H1 (cell line): Measurements from ENCODE around the gene KDM8. TPM values are rescaled to one million over a fixed set of nuclear protein-coding genes. Genes with fewer than 3 reads are reported as not detected.

Source experiments
- CTCF ChIA-PET: fragments of 300-600 bp; sonication (Branson Sonifier 250); formaldehyde crosslinking; loops from one replicate; lab custom pipeline; 2021; ENCODE audit not compliant: partially characterized antibody; lab: Charles Lee
- POLR2A ChIA-PET: fragments of 300-600 bp; sonication (Branson Sonifier 250); formaldehyde crosslinking; loops from one replicate; lab custom pipeline; 2021; ENCODE audit warnings: inconsistent platforms; ENCODE audit not compliant: partially characterized antibody; lab: Charles Lee
- DNase-seq, 2 experiments: peaks; one replicate each; pipeline versions ENCODE4 v3.0.0 to v3.0.0-alpha.2; 2010 to 2022; ENCODE audit warnings: low spot score in 2 of 2, low read depth in 1 of 2, mixed read lengths in 1 of 2
- FAIRE-seq: peaks from 2 replicates; lab custom pipeline; 2011; peaks lifted over from hg19 to GRCh38; lab: Jason Lieb, UNC
- H2AFZ ChIP-seq: 2 replicates; pipeline ENCODE4 v1.8.1; 2012; ENCODE audit warnings: low read length, inconsistent platforms
- H2AK5ac ChIP-seq: 2 replicates; pipeline ENCODE4 v1.6.1; 2013; ENCODE audit warnings: low read depth, low read length
- H2BK120ac ChIP-seq: replicated peaks from 2 replicates; pipeline ENCODE3; 2013; ENCODE audit warnings: low read depth, low read length, inconsistent platforms
- H2BK12ac ChIP-seq: 2 replicates; pipeline ENCODE4 v1.6.1; 2013; ENCODE audit warnings: low read depth, low read length
- H2BK15ac ChIP-seq: 2 replicates; pipeline ENCODE4 v1.6.1; 2013; ENCODE audit warnings: low read length
- H2BK20ac ChIP-seq: 2 replicates; pipeline ENCODE4 v1.6.1; 2013; ENCODE audit warnings: low read length
- H2BK5ac ChIP-seq: 2 replicates; pipeline ENCODE4 v1.6.1; 2013; ENCODE audit warnings: low read depth, low read length
- H3K14ac ChIP-seq: 2 replicates; pipeline ENCODE4 v1.6.1; 2013; ENCODE audit warnings: inconsistent platforms; ENCODE audit not compliant: insufficient read length
- H3K18ac ChIP-seq: 2 replicates; pipeline ENCODE4 v1.6.1; 2013; ENCODE audit warnings: low read length; ENCODE audit errors: extremely low read depth
- H3K23ac ChIP-seq: 2 replicates; pipeline ENCODE4 v1.6.1; 2013; ENCODE audit warnings: inconsistent platforms; ENCODE audit not compliant: insufficient read length
- H3K23me2 ChIP-seq: 2 replicates; pipeline ENCODE4 v1.6.1; 2013; ENCODE audit warnings: low read depth, low read length
- H3K27ac ChIP-seq: 2 replicates; pipeline ENCODE4 v1.6.1; 2011; ENCODE audit warnings: low read depth, low read length, inconsistent platforms
- H3K27me3 ChIP-seq, 4 experiments: replicated peaks in 1 of 4; 1 replicate in 1 of 4; 2 replicates in 3 of 4; pipeline versions ENCODE4 v1.6.1 to v1.8.1; 2011 to 2013; ENCODE audit warnings: low read length in 3 of 4, mild to moderate bottlenecking in 3 of 4, inconsistent platforms in 2 of 4, mixed read lengths in 2 of 4, moderate library complexity in 1 of 4; ENCODE audit not compliant: control insufficient read depth in 3 of 4, insufficient read depth in 3 of 4; ENCODE audit errors: extremely low read depth in 1 of 4
- H3K36me3 ChIP-seq, 4 experiments: 2 replicates each; pipeline versions ENCODE4 v1.6.1 to v1.8.1; 2011 to 2013; ENCODE audit warnings: mild to moderate bottlenecking in 4 of 4, low read length in 3 of 4, moderate library complexity in 2 of 4, control low read depth in 1 of 4, inconsistent platforms in 1 of 4; ENCODE audit not compliant: insufficient read depth in 4 of 4, control insufficient read depth in 2 of 4
- H3K4ac ChIP-seq: replicated peaks from 2 replicates; pipeline ENCODE3; 2013; ENCODE audit warnings: low read length, low read depth, mixed read lengths, inconsistent platforms; ENCODE audit not compliant: insufficient read length
- H3K4me1 ChIP-seq, 4 experiments: replicated peaks in 1 of 4; 1 replicate in 1 of 4; 2 replicates in 3 of 4; pipeline versions ENCODE4 v1.6.1 to v1.8.1; 2011 to 2013; ENCODE audit warnings: low read length in 3 of 4, inconsistent platforms in 2 of 4, mixed read lengths in 1 of 4; ENCODE audit not compliant: insufficient read depth in 4 of 4, control insufficient read depth in 3 of 4
- H3K4me2 ChIP-seq, 2 experiments: 2 replicates each; pipeline versions ENCODE4 v1.6.1 to v1.8.1; 2011 to 2013; ENCODE audit warnings: low read depth in 2 of 2, low read length in 2 of 2, control low read depth in 1 of 2, inconsistent platforms in 1 of 2, mild to moderate bottlenecking in 1 of 2; ENCODE audit not compliant: insufficient read depth in 1 of 2
- H3K4me3 ChIP-seq, 4 experiments: fragments of 200-600, 300-600 bp in 1 of 4; sonication (generic), shearing (Covaris generic), sonication (Bioruptor Twin) in 1 of 4; 2 replicates each; pipeline versions ENCODE4 v1.5.1 to v1.8.1; 2011 to 2016; ENCODE audit warnings: low read length in 4 of 4, low read depth in 3 of 4, control low read depth in 2 of 4, inconsistent platforms in 2 of 4, mild to moderate bottlenecking in 2 of 4, mixed read lengths in 1 of 4, moderate library complexity in 1 of 4; ENCODE audit not compliant: insufficient read depth in 2 of 4; ENCODE audit errors: extremely low read depth in 1 of 4
- H3K56ac ChIP-seq: replicated peaks from 2 replicates; pipeline ENCODE3; 2013; ENCODE audit warnings: low read depth, mild to moderate bottlenecking, mixed read lengths, low read length, inconsistent platforms; ENCODE audit not compliant: insufficient read length
- H3K79me1 ChIP-seq: 2 replicates; pipeline ENCODE4 v1.6.1; 2013; ENCODE audit warnings: low read depth, low read length, control low read depth
- H3K79me2 ChIP-seq, 2 experiments: 2 replicates each; pipeline versions ENCODE4 v1.6.1 to v1.8.1; 2012 to 2013; ENCODE audit warnings: low read length in 2 of 2, mild to moderate bottlenecking in 2 of 2, inconsistent platforms in 1 of 2; ENCODE audit not compliant: insufficient read depth in 2 of 2, control insufficient read depth in 1 of 2
- H3K9ac ChIP-seq, 4 experiments: replicated peaks in 1 of 4; 1 replicate in 1 of 4; 2 replicates in 3 of 4; pipeline versions ENCODE4 v1.6.1 to v1.8.1; 2011 to 2013; ENCODE audit warnings: low read depth in 3 of 4, low read length in 3 of 4, control low read depth in 2 of 4, mild to moderate bottlenecking in 2 of 4, moderate library complexity in 2 of 4, inconsistent platforms in 1 of 4; ENCODE audit errors: extremely low read depth in 1 of 4
- H3K9me3 ChIP-seq, 2 experiments: 2 replicates each; pipeline versions ENCODE4 v1.6.1 to v1.8.1; 2012 to 2013; ENCODE audit warnings: mild to moderate bottlenecking in 2 of 2, moderate library complexity in 2 of 2, control low read depth in 1 of 2, inconsistent platforms in 1 of 2, low read depth in 1 of 2, low read length in 1 of 2, mixed read lengths in 1 of 2; ENCODE audit not compliant: insufficient read depth in 2 of 2
- H4K20me1 ChIP-seq, 2 experiments: replicated peaks in 1 of 2; 2 replicates each; pipeline versions ENCODE3 to v1.8.1; 2011 to 2013; ENCODE audit warnings: inconsistent platforms in 2 of 2, low read length in 2 of 2, mild to moderate bottlenecking in 1 of 2; ENCODE audit not compliant: insufficient read depth in 2 of 2, control insufficient read depth in 1 of 2
- H4K5ac ChIP-seq: 2 replicates; pipeline ENCODE4 v1.6.1; 2013; ENCODE audit warnings: low read length, low read depth, mixed read lengths, inconsistent platforms; ENCODE audit not compliant: insufficient read length
- H4K8ac ChIP-seq: 2 replicates; pipeline ENCODE4 v1.8.0; 2013; ENCODE audit warnings: mild to moderate bottlenecking, moderate library complexity, low read length, inconsistent platforms; ENCODE audit not compliant: insufficient read depth; ENCODE audit errors: extremely low read depth
- H4K91ac ChIP-seq: replicated peaks from 2 replicates; pipeline ENCODE3; 2013; ENCODE audit warnings: low read length, mixed read lengths, inconsistent platforms; ENCODE audit not compliant: insufficient read length
- BACH1 ChIP-seq: IDR thresholded peaks from 2 replicates; pipeline ENCODE4 v1.6.1; 2012; ENCODE audit warnings: low read length, improper control_type of control experiment
- BRCA1 ChIP-seq: IDR thresholded peaks from 2 replicates; pipeline ENCODE4 v1.6.1; 2012; ENCODE audit warnings: low read depth, low read length, improper control_type of control experiment
- EP300 ChIP-seq, 2 experiments: IDR thresholded peaks; 1 replicate in 1 of 2; 2 replicates in 1 of 2; pipeline ENCODE4 v1.6.1; 2011 to 2012; ENCODE audit warnings: low read depth in 2 of 2, low read length in 2 of 2, mild to moderate bottlenecking in 2 of 2, borderline replicate concordance in 1 of 2, inconsistent platforms in 1 of 2, moderate library complexity in 1 of 2
- GABPA ChIP-seq: IDR thresholded peaks from 2 replicates; pipeline ENCODE4 v1.6.1; 2011; ENCODE audit warnings: mild to moderate bottlenecking, low read length, moderate library complexity, borderline replicate concordance; ENCODE audit not compliant: insufficient read depth
- HDAC6 ChIP-seq: IDR thresholded peaks from one replicate; pipeline ENCODE4 v1.7.1; 2012; ENCODE audit warnings: low read depth, mild to moderate bottlenecking, inconsistent platforms, low read length, moderate library complexity
- JUND ChIP-seq: IDR thresholded peaks from 2 replicates; pipeline ENCODE4 v1.6.1; 2011; ENCODE audit warnings: mild to moderate bottlenecking, improper control_type of control experiment, low read length
- KDM1A ChIP-seq: fragments of 200-600, 300-600 bp; sonication (generic); IDR thresholded peaks from 2 replicates; pipeline ENCODE4 v1.7.1; 2016; ENCODE audit warnings: mild to moderate bottlenecking, low read length, borderline replicate concordance
- PHF8 ChIP-seq: fragments of 200-600 bp; sonication (generic); conservative IDR thresholded peaks from 2 replicates; pipeline ENCODE4 v1.7.1; 2012; ENCODE audit warnings: low read depth, mild to moderate bottlenecking, inconsistent platforms, low read length, moderate library complexity
- SIX5 ChIP-seq: IDR thresholded peaks from 2 replicates; pipeline ENCODE4 v1.6.1; 2011; ENCODE audit warnings: mild to moderate bottlenecking, low read depth, low read length
- SP1 ChIP-seq: IDR thresholded peaks from 2 replicates; pipeline ENCODE4 v1.6.1; 2011; ENCODE audit warnings: low read depth, low read length
- TBP ChIP-seq: IDR thresholded peaks from 2 replicates; pipeline ENCODE4 v1.6.1; 2011; ENCODE audit warnings: low read depth, low read length, improper control_type of control experiment
- WGBS, 2 experiments: shearing (Covaris generic) in 1 of 2; methylation state at CpG; one replicate each; pipeline versions ENCODE4 v1.1.6 to v1.1.7; 2013 to 2015; ENCODE audit warnings: low lambda C conversion rate in 2 of 2, mixed read lengths in 2 of 2, inconsistent platforms in 1 of 2, low coverage in 1 of 2, missing lambda C conversion rate in 1 of 2; ENCODE audit not compliant: insufficient replicate concordance in 2 of 2, insufficient coverage in 1 of 2, insufficient read length in 1 of 2; ENCODE audit errors: extremely low coverage in 1 of 2, missing lambda C conversion rate in 1 of 2; 5-methylcytosine and 5-hydroxymethylcytosine counted together
- polyA plus RNA-seq, 7 experiments: library from polyadenylated mRNA; depleted of rRNA in 3 of 7; stranded (reverse) in 5 of 7; unstranded in 2 of 7; fragments of >200 nt in 5 of 7; fragments of 200-250 nt in 2 of 7; gene quantifications; 1 replicate in 5 of 7; 2 replicates in 1 of 7; 4 replicates in 1 of 7; pipeline versions ENCODE4 v1.2.1 to v1.2.3, GENCODE V29; 2011 to 2013; ENCODE audit warnings: missing spikeins in 2 of 7, mixed read lengths in 2 of 7
- total RNA-seq: library from RNA; stranded (reverse); fragmentation: NEBNext Ultra II Directional; extraction: Animal tissue kit (Norgen Biotek cat#: 25700); gene quantifications from 2 replicates; pipeline ENCODE4 v1.2.1, GENCODE V29; 2021
- TF ChIP-seq, protein P1 (sequence below): IDR thresholded peaks from 2 replicates; pipeline ENCODE4 v1.6.1; 2011; ENCODE audit warnings: low read length, improper control_type of control experiment

The KDM8 gene
- total and polyA plus RNA-seq, 2 of the 8 experiments (the other 6 are each of a cell fraction or from before 2014, with no cell fraction given), result 10.3 to 12.8 TPM

DNA sequence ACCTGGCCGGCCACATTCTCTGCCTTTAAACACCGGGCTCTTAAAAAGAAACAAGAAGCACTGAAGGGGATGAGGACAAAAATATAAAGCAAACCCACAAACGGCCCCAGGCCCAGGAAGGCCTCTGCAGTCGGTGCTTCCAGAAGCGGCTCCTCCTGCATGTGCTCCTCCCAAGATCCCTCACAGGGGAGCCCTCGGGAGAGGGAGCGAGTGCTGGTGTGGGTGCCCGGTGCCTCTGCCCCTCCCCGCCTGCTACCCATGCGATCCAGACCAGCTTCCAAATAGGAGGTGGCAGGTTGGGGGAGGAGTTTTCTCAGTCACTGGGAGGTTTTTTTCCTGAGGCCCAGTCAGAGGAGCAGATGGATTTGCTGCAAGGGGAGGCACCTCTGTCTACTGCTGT lies 15.8 kb downstream of the KDM8 start:
- H3K27me3 ChIP-seq, result no peaks in the 10 kb centered on the region
- H4K20me1 ChIP-seq, result peaks cover 0 to under 1% of the 10 kb centered on the region in 2 experiments
- H2BK120ac ChIP-seq, result no peak overlapping the region
- no peak overlapping the region for H3K4ac ChIP-seq
- no peak overlapping the region for H2AFZ ChIP-seq
- H2BK5ac ChIP-seq, result no peak overlapping the region
- H3K23ac ChIP-seq, result no peak overlapping the region
- H3K27ac ChIP-seq, result no peak overlapping the region
- no peaks in the 10 kb centered on the region for H3K4me1 ChIP-seq
- H2BK15ac ChIP-seq, result no peak overlapping the region
- ChIA-PET POLR2A (interaction anchor here (2.2 kb wide), 1 partner anchor 15 kb away, joined by 6 read pairs; no protein-coding TSS in a partner anchor), CTCF (interaction anchor here (0.9 to 1.2 kb wide), 3 partner anchors 9 to 16 kb away, joined by 3 to 4 read pairs (median 3); no protein-coding TSS in a partner anchor)
- no peak overlapping the region for H4K91ac ChIP-seq
- no peak overlapping the region for H2AK5ac ChIP-seq
- H3K79me2 ChIP-seq, result no peaks in the 10 kb centered on the region
- DNase-seq, result no peak
- H3K56ac ChIP-seq, result no peak overlapping the region
- peaks cover 0 to 5% (median 0%) of the 10 kb centered on the region in 4 experiments; a peak in 1 of 8 replicates for H3K36me3 ChIP-seq
- H3K18ac ChIP-seq, result no peak overlapping the region
- no peak overlapping the region for H2BK20ac ChIP-seq
- H2BK12ac ChIP-seq, result no peak overlapping the region
- H3K9me3 ChIP-seq, result no peaks in the 10 kb centered on the region
- no peak overlapping the region for H3K4me3 ChIP-seq
- no peak overlapping the region for H3K14ac ChIP-seq
- no peak overlapping the region for H3K4me2 ChIP-seq
- H4K5ac ChIP-seq, result no peak overlapping the region
- no peaks in the 10 kb centered on the region for H3K23me2 ChIP-seq
- no peak overlapping the region for H4K8ac ChIP-seq
- WGBS, 2 experiments, result 92% methylated on average over 9 of the region's 10 CpGs; no CpG with 5 or more reads in 1 of the 2 experiments
- FAIRE-seq, result no peak
- no peak overlapping the region for H3K9ac ChIP-seq
- 0 out of 2 replicates have a peak, but pooled peaks cover 3% of the 10 kb centered on the region for H3K79me1 ChIP-seq
- TF ChIP-seq GABPA (no peak), BACH1 (no peak), KDM1A (no peak), SIX5 (no peak), PHF8 (no peak), TBP (no peak), BRCA1 (no peak), HDAC6 (no peak), EP300 (IDR thresholded peaks at IDR 0.05; ENCODE audit: borderline replicate concordance in 1 of 2, low read depth in 2 of 2, low read length in 2 of 2) (no peak), JUND (no peak), SP1 (no peak)
- TF ChIP-seq, protein P1, sequence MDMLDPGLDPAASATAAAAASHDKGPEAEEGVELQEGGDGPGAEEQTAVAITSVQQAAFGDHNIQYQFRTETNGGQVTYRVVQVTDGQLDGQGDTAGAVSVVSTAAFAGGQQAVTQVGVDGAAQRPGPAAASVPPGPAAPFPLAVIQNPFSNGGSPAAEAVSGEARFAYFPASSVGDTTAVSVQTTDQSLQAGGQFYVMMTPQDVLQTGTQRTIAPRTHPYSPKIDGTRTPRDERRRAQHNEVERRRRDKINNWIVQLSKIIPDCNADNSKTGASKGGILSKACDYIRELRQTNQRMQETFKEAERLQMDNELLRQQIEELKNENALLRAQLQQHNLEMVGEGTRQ, result no peak
